NCI-H187 (cell line): ENCODE data around the gene KIF7.
A peak's percentile ranks its signal among the peaks of the same experiment; 100 is the strongest.

Experiments used
- DNase-seq, 2 experiments: peaks; one replicate each; lab custom pipeline; 2025; lab: John Stamatoyannopoulos, UW

The KIF7 gene

DNA sequence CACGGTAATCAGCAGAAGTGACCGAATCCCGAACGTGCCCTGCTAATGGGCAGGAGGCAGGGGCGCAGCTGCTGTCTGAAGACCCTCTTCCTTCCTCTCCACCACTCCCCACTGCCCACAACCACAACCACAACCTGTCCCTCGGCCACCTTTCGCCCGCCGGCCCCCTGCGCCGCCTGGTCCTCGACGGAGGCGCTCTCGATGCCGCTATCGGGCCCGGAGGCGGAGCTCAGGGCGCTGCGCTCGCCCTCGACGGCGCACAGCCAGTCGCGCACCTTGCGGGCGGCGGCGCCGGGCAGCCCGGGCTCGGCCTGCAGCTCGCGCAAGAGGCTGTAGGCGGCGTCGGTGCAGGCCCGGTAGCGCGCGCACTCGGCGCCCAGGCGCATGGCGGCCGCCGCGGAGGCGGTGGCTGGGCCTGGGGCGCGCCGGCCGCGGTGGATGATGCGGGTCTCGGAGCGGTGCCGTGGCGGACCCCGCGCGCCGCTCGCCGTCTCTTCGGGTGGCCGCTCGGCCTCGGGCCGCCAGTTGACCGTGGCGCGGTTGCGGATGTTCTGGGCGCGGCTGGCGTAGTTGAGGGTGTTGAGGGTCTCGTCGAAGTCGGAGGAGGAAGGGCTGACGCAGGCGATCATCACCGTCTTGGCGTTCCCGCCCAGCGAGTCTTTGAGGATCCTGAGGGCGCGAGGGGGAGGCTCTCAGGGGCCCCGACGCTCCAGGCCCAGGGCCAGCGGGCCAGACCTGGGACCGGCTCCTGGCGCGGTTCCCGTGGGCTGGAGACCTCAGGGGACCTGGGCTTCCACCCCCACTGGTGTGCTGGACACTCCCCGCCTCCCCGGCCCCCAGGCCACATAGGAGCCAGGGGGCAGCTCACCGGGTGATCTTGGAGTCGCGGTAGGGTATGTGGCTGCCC, 6.9 kb downstream of the KIF7 start:
- DNase-seq: no peak

DNA sequence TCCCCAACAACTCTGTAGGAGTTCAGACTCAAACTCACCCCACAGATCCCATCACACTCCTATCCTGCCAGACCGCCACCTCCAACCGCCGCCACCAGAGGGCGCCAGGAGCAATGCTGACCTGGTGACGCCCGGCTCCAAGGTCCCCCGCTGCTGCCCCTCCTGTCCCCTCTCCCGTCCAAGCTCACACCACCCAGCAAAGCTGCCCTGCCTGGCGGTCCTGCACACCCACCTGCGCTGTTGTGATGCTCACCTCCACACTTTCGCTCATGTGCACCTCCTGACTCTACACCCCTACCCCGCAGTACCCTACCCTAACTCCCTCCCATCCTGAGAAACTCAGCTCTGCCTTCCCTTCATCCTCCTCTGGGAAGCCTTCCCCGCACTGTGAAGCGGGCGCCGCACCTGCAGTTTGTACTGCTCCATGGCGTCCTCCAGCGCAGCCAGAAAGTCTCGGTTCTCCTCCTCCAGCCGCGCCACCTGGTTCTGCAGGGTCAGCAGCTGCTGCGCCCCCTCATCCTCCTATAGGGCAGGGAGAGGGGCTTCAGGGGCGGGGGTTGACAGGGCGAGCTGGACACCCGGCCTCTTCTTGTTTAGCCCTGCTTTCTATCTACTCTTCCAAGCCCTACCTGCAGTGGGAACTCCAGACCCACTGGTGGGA, 7.9 kb downstream of the KIF7 start:
- DNase-seq: peak; percentile 12 to 38

DNA sequence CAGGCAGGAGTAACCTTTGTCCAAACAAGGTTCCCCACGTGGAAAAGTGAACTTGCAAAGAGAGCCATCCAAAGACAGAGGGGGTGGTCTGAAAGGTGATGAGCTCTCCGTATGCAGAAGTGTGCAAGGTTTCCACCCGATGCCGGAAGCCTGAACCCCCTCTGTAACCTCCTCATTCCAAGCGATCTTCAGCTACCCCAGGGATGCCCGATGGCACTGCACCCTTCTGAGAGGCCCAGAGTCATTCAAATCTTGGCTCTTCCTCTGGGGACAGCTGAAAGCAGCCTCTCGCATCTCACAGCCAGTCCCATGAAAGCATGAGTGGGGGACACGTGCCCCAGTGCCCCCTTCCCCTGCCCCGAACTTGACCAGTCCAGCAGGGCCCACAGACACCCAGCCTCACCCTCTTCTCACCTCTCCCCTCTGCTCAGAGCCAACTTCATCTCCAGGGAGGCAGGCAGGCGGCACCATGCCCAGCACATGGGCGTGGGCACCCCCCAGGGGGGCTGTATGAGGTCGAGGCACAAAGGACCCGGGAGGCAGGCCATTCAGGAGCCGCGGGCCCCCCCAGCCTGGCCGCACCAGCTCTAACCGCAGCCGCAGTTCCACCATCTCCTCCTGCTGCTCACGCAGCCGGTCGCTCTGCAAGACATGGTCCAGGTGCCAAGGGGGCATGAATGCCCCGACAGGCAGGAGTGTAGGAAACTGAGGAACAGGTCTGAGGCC, 8.7 kb downstream of the KIF7 start:
- no peak for DNase-seq

DNA sequence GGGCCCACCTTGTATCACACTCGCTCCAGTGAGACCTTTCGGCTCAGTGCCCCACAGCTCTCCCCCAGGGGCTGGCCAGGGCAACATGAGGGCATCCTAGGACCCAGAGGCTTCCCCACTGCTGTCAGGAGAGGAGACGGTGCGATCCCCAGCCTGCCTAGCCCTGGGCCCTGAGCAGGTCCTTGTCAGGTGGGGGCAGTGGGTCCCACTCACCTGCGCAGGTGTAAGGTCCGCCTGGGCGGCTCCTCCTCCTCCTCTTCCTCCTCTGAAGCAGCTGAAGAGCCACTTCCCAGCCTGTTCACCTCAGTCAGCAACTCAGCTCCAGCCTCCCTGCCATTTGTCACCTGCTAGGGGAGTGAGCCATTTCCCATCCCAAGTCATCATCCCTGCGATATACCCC, 9.6 kb downstream of the KIF7 start:
- DNase-seq: no peak

DNA sequence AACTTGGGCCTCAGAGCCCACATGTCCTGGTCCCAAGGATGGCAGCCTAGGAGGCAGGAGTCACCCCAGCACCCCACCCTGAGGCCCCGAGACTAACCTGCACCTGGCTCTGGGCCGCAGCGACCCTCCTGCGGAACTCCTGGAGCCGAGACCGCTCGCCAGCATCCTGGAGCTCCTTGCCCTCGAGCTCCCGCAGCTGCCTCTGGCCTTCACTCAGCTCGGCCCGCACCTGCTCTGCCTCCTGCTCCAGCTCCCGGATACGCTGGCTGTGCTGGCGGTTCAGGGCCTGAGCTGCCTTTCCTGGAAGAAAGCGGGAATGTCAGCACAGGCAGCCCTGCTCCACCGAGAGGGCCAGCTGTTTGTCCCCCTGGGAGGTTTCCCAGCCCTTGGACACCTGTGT, 13.2 kb downstream of the KIF7 start:
- DNase-seq: no peak

DNA sequence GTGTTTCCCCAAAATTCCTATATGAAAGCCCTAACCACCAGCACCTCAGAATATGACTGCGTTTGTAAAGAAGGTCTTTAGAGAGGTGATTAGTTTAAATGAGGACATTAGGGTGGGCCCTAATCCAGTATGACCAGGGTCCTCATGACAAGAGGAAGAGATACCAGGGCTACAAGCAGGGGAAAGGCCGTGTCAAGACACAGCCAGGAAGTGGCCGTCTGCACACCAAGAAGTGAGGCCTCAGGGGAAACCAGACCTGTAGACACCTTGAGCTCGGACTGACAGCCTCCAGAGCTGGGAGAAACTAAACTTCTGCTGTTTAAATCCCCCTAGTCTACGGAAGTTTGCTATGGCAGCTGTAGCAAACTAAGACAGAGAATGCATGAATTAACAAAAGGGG, 14.2 kb downstream of the KIF7 start:
- no peak for DNase-seq

DNA sequence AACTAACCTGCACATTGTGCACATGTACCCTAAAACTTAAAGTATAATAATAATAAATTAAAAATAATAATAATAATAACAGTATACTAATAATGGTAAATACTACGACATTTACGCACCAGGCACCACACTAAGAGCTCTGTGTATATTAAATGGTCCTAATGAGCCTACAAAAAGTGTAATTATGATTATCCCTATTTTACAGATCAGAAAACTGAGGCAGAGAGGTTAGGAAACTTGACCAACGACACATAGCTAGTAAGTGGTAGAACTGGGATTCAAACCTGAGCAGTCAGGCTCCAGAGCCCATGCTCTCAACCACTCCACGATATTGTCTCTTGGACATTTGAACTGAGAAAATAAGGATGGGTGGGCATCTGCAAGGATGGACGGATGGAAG, 15.0 kb downstream of the KIF7 start:
- no peak for DNase-seq

DNA sequence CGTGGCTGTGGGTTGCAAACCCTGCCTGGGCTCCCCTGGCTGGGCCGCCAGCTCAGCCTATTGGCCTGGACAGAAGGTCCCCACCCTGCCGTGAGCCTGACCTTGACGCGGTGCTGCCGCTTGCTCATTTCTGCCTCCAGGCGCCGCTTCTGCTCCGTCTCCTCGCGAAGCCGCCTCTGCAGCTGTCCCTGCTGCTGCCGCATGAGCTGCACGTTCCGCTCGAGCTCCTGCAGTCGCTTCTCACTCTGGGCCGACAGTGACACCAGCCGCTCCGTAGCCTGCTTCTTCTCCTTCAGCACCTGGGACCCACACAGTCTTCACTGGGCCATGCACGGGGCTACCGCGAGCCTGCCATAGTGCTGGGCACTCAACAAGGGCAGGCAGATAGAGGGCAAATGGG, 21.7 kb downstream of the KIF7 start:
- DNase-seq: no peak

DNA sequence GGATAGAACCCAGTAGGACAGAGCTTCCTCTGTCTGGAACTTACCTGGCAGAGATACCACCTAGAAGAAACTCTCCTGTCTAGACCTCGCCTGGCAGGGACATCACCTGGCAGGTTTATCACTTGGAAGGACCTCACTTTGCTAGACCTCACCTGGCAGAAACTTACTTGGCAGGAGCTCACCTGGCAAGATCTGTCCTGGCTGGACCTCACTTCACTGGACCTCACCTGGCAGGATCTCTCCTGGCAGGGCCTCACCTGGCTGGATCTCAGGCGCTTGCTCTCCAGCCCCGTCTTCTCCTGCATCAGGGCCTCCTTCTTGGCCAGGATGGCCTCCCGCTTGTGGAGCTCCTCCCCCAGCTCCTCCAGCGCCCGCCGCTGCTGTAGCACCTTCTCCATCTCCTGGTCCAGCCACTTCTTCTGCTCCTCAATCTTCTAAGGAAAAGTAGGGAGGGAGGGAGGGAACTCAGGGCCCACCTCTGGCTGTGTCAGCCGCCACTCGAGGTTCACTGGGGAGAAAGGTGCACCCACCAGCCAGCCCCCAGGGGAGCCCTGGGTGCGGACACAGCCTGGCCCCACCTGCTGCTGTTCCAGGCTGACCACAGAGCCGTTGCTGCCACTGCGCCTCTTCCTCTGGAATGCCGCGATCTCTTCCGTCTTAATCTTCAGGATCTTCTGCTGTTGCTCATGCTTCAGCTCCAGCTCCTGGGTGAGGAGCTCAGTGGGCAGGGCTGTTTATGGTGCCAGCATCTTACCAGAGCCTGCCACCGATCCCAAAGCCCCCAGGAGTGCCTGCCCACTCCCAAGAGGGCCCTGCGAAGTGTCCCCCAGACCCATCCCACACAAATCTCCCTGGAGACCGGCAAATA, 22.5 kb downstream of the KIF7 start:
- no peak for DNase-seq

DNA sequence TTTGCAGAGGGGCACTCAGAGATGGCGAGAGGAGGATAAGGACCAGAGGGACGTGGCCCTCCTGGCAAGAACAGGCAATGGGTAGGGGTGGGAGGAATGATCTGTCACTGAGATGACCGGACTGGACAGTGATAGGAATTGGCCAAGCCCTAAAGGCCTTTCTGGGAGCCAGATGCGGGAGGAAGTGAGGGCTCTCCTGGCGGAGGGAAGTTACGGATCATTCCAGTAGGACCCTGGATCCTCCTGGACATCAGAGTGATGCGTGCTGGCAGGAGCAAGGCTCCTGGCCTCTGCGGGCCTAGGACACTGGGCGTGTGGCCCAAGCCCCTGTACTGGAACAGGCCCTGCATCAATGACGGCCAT, 23.4 kb downstream of the KIF7 start:
- no peak for DNase-seq

DNA sequence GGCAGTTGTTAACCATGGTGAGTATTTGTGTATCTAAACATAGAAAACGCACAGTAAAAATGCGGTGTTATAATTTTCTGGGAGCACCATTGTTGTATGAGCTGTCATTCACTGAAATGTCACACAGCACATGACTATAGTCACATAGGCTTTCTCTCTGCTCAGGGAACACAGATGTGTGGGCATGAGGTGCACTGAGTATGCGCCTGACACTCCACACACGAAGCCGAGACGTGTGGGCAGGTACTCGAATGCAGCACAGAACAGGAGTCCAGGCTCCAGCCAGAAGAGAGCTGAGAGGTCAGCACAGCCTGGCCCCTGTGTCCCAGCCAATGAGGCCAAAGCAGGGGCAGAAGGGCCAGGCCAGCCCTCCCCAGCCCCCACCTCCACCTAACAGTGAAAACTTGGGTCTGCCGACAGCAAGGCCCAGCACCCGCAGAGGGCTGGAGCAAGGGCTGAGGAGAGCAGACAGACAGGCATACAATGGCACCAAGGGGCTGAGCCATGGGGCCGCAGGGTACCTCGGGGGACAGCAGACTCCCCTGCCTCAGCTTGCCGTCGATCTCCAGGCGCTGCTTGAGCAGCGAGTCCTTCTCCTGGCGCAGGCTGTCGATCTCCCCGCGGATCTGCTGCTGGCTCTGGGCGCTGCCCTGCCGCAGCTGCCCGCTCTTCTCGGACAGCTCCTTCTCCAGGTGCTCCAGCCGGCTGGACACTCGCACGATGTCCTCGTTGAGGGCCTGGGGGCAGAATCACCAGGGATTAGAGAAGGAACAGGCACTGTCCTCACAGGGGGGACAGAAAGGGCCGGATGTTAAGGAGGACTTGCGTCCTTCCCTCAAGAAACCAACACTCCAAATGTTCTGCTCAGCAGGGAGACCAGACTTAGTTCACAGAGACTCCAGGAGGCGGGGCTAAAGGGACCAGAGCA, 24.0 kb downstream of the KIF7 start:
- no peak for DNase-seq

DNA sequence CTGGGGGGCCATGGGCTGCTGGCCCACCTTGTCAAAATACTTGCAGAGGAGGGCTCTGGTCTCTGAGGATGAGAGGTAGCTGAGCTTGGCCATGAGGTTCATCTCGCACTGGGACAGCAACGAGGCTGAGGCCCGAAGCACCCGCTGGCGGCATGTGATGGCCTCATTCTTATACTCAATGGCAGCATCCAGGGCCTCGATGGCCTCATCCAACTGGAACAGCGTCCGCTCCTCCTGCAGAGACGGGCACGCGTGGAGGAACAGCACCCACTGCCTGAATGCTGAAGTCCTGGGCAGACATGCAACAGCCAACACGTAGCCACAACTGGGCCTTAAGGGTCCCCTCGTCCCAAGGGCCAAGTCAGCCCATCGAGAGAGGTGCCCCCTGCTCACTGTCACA, 25.0 kb downstream of the KIF7 start:
- no peak for DNase-seq

DNA sequence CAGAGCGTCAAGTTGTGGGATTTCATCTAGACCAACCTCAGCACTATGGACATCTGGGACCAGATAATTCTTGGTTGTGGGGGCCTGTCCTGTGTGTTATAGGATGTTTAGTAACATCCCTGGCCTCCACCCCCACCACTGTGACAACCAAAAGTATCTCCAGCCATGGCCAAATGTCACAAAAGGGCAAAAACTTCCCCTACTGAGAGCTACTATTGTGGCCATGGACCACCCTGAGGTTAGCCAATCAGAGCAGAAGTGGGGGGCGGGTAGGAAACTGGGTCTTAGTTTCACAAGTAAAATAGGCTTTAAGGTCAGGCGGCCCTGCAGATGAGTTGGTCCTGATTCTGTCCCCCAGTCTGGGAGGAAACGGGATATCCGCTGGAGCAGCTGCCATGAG, 25.4 kb downstream of the KIF7 start:
- no peak for DNase-seq

DNA sequence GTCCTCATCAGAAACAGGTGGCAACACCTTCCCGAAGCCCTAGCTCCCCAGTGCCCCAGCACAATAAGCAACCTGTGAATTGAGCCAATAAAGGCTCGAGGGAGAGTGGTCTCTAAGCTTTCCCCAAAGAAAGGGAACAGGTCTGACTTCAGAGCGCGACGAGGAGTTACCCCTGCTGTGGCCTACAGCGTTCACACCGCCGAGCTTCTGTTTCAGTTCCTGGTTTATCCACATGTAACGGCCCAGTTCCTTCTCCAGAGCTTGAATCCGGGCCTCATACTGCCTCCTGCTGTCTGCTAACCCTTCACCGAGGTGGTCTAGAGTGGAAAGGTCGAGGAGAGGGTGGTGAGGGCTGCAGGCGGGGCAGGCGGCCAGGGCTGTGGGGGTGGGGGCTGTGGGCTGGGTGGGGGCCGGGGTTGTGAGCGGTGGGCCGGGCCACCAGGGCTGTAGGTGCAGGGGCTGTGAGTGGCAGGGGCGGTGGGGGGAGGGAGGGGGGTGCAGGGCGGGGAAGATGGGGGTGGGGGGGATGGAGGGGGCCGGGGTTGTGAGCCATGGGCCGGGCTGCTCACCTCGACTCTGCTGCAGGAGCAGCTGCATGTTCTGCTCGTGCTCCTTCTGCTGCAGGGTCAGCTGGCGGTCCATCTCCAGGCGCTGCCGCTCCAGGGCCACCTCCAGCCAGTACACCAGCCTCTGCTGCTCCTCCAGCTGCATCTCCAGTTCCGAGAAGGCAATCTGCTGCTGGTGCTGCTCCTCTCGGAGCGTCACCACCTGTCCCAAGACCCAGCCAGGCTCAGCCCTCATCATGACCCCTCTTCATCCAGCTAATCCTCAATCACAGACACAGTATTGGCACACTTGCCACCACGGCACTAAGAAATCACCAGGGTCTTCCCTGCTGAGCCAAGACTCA, 26.2 kb downstream of the KIF7 start:
- DNase-seq: no peak

DNA sequence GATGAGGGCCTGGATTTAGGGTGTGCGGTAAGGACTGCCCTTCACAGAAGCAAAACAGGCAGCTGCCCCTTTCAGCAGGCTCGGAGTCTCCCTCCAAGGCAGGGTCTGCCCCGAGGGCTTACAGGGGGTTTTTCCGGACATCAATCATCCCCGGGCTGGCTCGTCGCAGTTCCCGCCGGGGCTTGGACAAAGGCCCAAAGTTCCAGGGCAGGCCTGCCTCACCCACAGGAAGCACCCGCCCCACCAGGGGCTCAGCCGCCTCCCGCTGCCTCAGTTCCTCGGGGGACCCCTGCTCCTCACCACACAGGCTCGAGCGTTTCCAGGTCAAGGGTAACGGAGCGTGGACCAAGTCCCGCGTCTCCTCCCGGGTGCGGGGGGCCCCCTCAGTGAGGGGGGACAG, 27.0 kb downstream of the KIF7 start:
- DNase-seq: no peak

DNA sequence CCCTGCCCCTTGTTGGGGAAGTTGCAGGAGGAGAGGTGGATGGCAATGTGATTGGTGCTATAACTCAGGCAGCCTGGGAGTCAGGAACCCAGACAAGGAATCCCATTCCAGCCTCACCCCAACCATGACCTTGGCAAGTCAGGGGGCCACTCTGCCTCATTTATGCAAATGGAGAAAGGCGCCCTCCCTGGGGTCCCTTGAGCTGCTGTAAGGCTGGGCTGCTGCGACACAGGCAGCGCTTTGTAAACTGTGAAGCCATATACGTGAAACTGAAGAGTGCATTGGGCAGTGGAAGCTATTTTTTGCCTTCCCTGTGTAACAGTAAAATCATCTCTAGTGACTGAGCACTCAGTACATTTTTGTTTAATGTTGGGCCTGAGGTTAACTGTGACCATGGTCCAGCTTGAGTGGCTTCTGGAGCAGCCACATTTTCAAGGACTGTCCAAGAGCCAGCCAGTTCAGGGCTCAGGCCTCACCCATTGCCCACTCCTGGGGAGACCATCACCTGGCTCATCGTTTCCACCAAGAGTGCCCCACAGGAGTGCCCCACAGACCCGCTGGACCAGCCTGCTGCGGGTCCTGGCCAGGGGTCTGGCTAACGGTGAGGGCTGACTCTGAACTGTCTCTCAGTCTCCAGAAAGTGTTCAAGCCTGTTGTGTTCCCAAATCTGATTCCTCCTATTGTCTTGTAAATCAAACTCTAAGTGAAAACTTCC, 27.9 kb downstream of the KIF7 start:
- no peak for DNase-seq

DNA sequence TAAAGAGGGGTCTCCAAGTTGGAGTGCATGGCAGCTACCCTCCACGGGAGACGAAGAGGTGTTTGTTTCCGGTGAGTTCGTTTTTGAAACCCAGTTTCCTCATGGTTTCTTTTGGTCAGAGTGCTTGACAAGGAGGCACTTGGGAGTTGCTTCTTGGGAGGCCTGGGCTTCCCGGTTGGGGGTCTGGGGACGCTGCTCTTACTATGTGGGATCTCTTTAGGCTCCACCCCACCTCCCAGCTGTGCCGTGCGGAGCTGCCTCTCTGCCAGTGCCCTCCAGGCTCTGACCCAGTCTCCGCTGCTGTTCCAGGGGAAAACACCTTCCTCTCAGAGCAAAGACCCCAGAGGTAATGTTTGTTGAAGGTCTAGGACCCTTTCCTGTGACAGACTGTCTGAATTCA, 29.6 kb downstream of the KIF7 start:
- no peak for DNase-seq

DNA sequence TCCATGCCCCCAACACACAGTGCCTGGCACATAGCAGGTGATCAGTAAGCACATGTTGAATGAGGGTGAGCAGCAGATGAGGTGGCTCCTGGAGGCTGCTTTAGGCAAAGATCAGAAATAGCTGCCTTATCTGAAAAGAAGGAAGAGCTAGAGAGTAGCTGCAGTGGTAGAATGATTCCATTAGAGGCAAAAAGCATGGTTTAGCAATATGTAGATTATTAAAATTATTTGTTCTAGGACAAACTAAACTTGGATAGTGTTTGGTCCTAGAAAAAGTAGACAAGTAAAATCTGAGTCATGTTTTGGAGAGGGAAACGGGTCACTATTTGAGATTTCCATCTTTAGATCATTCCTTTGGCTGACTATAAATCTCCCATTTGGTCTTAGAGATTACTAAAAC, 32.1 kb downstream of the KIF7 start:
- no peak for DNase-seq

DNA sequence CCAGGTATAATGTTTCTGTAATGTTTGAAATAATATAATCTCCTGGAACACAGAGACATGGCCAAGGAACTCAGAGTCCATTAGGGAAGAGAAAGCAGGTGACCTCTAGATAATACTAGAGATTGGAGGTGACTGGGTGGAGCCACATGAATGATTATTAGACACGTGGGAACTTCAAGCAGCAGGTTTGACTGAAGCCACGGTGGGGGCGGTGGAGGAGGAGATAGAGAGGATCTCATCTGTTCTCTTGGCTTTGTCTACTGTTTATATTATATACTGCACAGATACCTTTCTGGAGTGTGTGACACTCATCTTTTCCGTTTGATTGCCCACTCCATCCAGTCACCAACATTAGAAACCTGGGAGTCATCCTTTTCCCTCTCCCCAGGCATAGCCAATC, 33.7 kb downstream of the KIF7 start:
- DNase-seq: no peak
